ENCODE measurements around the gene NEURL1. TPM values are rescaled to one million over a fixed set of nuclear protein-coding genes. Genes with fewer than 3 reads are reported as not detected.

Gene NEURL1
- total RNA-seq, 1 donor, result 0.27 TPM

DNA sequence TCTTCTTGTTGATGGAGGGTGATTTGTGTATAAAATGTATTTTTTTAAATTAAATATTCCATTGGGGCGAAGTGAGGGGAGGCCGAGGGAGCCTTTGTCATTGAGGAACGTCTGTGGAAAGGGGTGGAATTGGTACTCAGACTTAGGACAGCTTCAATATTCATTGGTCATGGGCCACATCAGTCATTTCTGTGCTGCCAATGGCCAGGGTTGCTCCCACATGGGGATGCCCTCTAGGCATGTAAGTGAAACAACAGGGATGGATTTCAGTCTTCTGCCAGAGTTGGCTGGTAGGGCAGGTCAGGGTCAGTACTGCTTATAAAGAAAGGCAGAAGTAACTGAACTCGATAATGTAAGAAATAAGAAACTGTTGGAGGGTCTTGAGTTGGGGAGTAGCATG, 47.2 kb downstream of the NEURL1 start:
- TF ChIP-seq, protein P1, sequence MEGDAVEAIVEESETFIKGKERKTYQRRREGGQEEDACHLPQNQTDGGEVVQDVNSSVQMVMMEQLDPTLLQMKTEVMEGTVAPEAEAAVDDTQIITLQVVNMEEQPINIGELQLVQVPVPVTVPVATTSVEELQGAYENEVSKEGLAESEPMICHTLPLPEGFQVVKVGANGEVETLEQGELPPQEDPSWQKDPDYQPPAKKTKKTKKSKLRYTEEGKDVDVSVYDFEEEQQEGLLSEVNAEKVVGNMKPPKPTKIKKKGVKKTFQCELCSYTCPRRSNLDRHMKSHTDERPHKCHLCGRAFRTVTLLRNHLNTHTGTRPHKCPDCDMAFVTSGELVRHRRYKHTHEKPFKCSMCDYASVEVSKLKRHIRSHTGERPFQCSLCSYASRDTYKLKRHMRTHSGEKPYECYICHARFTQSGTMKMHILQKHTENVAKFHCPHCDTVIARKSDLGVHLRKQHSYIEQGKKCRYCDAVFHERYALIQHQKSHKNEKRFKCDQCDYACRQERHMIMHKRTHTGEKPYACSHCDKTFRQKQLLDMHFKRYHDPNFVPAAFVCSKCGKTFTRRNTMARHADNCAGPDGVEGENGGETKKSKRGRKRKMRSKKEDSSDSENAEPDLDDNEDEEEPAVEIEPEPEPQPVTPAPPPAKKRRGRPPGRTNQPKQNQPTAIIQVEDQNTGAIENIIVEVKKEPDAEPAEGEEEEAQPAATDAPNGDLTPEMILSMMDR (IDR thresholded peaks at IDR 0.05; ENCODE audit: insufficient read depth, low read length), result no peak
- H3K4me3 ChIP-seq (ENCODE audit: low read depth, low read length), result no peak overlapping the region
- DNase-seq (ENCODE audit: low read depth), result no peak

DNA sequence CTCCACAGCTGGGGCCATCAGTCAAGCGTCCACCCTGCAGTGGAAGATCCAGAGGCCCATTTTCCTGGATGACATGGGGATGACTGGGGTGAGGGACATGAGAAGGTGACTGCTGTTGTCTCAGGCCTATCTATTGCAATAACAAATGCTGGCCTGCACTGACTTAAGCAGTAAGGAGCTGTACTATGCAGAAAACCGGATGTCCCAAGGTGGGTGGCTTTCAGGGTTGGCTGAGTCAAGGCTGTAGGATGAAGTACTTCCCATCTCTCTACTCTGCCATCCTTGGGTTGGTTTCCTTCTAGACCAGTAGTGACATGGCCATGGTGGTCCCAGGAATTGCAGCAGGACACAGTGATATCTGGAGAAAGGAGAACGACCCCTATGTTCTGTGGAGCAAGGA, 48.1 kb downstream of the NEURL1 start:
- no peak overlapping the region for H3K4me3 ChIP-seq (ENCODE audit: low read depth, low read length)
- TF ChIP-seq, protein P1 (IDR thresholded peaks at IDR 0.05; ENCODE audit: insufficient read depth, low read length), result no peak
- no peak for DNase-seq (ENCODE audit: low read depth)

GRCh38 chr10:103542764-103543616, 49.5 kb downstream of the NEURL1 start:
- peak; percentile 61 for DNase-seq (ENCODE audit: low read depth)
- TF ChIP-seq, protein P1 (IDR thresholded peaks at IDR 0.05; ENCODE audit: insufficient read depth, low read length), result peak; percentile 64
- H3K4me3 ChIP-seq (ENCODE audit: low read depth, low read length), result peak overlapping the region; percentile 54

DNA sequence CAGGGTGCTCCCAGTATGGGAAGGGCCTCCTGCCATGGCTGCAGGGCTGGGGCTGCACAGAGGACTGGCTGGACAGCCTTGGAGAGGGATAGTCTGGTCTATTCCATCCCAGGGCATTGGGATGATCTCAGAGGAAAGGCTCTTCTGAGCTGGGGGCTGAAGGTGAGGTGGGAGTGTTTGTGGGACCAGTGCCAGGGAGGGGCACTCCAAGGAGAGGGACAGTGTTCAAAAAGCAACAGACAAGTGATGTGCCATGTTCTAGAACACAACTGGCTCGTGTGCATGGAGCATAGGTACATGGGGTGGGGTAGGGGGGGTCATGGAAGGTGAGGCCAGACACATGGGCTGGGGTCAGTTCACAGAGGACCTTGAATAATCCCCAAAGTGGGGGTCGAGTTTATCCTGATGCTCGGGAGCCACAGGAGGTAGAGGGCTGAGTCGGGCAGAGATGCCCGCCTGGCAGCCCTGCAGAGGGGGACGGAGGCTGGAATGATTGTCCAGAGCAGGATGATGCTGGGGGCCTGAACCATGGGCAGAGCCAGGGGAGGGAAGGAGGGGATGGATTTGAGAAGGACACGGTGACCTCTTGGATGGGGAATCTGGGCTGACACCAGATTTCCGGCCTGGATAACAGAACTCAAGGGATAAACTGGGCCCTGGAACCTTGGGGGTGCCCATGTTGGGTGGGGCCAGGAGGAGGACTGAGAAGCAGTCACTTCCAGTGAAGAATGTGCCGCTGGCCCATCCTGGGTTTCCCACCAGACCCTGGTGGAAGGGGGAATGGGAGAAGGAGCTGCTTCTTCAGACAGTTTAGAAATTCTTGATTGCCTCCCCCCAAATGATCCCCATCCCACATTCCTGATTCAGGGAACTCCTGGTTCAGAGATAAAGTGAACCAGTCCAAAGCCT, 50.4 kb downstream of the NEURL1 start:
- H3K4me3 ChIP-seq (ENCODE audit: low read depth, low read length), result no peak overlapping the region
- no peak for DNase-seq (ENCODE audit: low read depth)
- TF ChIP-seq, protein P1 (IDR thresholded peaks at IDR 0.05; ENCODE audit: insufficient read depth, low read length), result no peak

DNA sequence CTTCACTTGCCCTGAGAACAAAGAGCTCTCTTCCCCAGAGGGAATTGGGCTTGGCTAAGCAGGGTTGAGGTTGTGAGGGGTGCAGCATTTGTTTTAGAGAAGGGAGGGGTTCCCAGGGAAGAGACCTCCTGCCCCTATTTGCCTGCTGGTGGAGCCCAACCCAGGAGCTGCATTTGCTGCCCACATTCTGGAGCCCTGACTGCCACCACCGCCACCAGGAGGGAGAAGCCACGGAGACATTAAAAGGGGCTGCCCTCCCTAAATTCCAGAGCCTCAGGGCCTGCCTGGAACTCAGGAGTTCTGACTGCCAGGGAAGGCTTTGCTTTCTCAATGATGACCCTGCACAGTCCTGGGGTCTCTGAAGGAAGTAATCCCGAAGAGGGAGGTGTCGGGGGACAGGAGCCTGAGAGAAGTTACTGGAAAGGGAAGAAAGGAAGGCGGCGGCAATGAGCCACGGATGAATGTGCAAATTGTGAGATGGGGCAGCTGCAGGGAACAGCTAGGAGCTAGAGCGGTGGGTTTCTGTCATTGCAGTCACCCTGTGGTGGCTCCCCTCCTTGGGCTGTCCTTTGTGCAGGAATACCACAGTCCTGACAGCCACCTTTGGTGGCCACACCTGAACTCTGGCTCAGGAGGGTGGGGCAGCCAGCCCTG, 51.3 kb downstream of the NEURL1 start:
- no peak overlapping the region for H3K4me3 ChIP-seq (ENCODE audit: low read depth, low read length)
- no peak for DNase-seq (ENCODE audit: low read depth)
- TF ChIP-seq, protein P1 (IDR thresholded peaks at IDR 0.05; ENCODE audit: insufficient read depth, low read length), result no peak

- TF ChIP-seq, protein P1 (IDR thresholded peaks at IDR 0.05; ENCODE audit: insufficient read depth, low read length), result no peak
- H3K4me3 ChIP-seq (ENCODE audit: low read depth, low read length), result no peak overlapping the region
- DNase-seq (ENCODE audit: low read depth), result no peak
Measured at GRCh38 chr10:103545366-103545765, 51.9 kb downstream of the NEURL1 start.

Measured in fibroblast of the aortic adventitia (primary cell).